Trophoblast cell (in vitro differentiated cells and primary cell): ENCODE data around the gene ZFC3H1.

Experiments
- DNase-seq, 2 donors: peaks; one replicate each; pipeline ENCODE4 v3.0.0-alpha.2; 2016
- H2AFZ ChIP-seq: 2 replicates; pipeline ENCODE4 v1.6.1; 2013; ENCODE audit warnings: low read length, moderate library complexity, mild to moderate bottlenecking; ENCODE audit not compliant: insufficient read depth, poor library complexity
- H2AK5ac ChIP-seq: 2 replicates; pipeline ENCODE4 v1.6.1; 2013; ENCODE audit warnings: mild to moderate bottlenecking, low read length
- H2BK120ac ChIP-seq: 2 replicates; pipeline ENCODE4 v1.6.1; 2013; ENCODE audit warnings: low read length, mild to moderate bottlenecking, moderate library complexity; ENCODE audit not compliant: insufficient read depth, poor library complexity
- H2BK12ac ChIP-seq: 2 replicates; pipeline ENCODE4 v1.6.1; 2013; ENCODE audit warnings: mild to moderate bottlenecking, low read length, moderate library complexity
- H2BK5ac ChIP-seq: 2 replicates; pipeline ENCODE4 v1.6.1; 2013; ENCODE audit warnings: low read length, low read depth, moderate library complexity, mild to moderate bottlenecking; ENCODE audit not compliant: poor library complexity
- H3K14ac ChIP-seq: 2 replicates; pipeline ENCODE4 v1.6.1; 2013; ENCODE audit warnings: mild to moderate bottlenecking, low read length
- H3K18ac ChIP-seq: 2 replicates; pipeline ENCODE4 v1.6.1; 2013; ENCODE audit warnings: mild to moderate bottlenecking, low read length
- H3K23ac ChIP-seq: 2 replicates; pipeline ENCODE4 v1.6.1; 2013; ENCODE audit warnings: low read length
- H3K27ac ChIP-seq: 2 replicates; pipeline ENCODE4 v1.5.1; 2013; ENCODE audit warnings: low read depth, mild to moderate bottlenecking, inconsistent platforms, low read length, moderate library complexity
- H3K27me3 ChIP-seq: 2 replicates; pipeline ENCODE4 v1.6.1; 2013; ENCODE audit warnings: inconsistent platforms, mild to moderate bottlenecking, low read length, moderate library complexity; ENCODE audit not compliant: insufficient read depth
- H3K36me3 ChIP-seq, 2 experiments: 1 replicate in 1 of 2; 2 replicates in 1 of 2; pipeline ENCODE4 v1.6.1; 2013; ENCODE audit warnings: low read length in 2 of 2, mild to moderate bottlenecking in 2 of 2, moderate library complexity in 1 of 2; ENCODE audit not compliant: insufficient read depth in 2 of 2, control insufficient read depth in 1 of 2
- H3K4ac ChIP-seq: 2 replicates; pipeline ENCODE4 v1.6.1; 2013; ENCODE audit warnings: low read depth, mild to moderate bottlenecking, low read length, moderate library complexity
- H3K4me1 ChIP-seq, 2 experiments: 1 replicate in 1 of 2; 2 replicates in 1 of 2; pipeline ENCODE4 v1.6.1; 2013; ENCODE audit warnings: low read length in 2 of 2, mild to moderate bottlenecking in 2 of 2, moderate library complexity in 1 of 2; ENCODE audit not compliant: insufficient read depth in 2 of 2, control insufficient read depth in 1 of 2
- H3K4me2 ChIP-seq: 2 replicates; pipeline ENCODE4 v1.6.1; 2013; ENCODE audit warnings: inconsistent platforms, mild to moderate bottlenecking, low read length, moderate library complexity
- H3K4me3 ChIP-seq: 2 replicates; pipeline ENCODE4 v1.5.1; 2013; ENCODE audit warnings: mild to moderate bottlenecking, low read depth, low read length, inconsistent platforms
- H3K79me1 ChIP-seq: one replicate; pipeline ENCODE4 v1.6.1; 2013; ENCODE audit warnings: low read length
- H3K79me2 ChIP-seq: 2 replicates; pipeline ENCODE4 v1.6.1; 2013; ENCODE audit warnings: low read length, mild to moderate bottlenecking; ENCODE audit not compliant: control insufficient read depth, insufficient read depth, poor library complexity
- H3K9ac ChIP-seq: 2 replicates; pipeline ENCODE4 v1.6.1; 2013; ENCODE audit warnings: mild to moderate bottlenecking, low read length
- H3K9me3 ChIP-seq: 2 replicates; pipeline ENCODE4 v1.6.1; 2013; ENCODE audit warnings: low read depth, mild to moderate bottlenecking, control low read depth, inconsistent platforms, low read length; ENCODE audit not compliant: insufficient read depth
- H4K12ac ChIP-seq: 2 replicates; pipeline ENCODE4 v1.6.1; 2013; ENCODE audit warnings: low read depth, mild to moderate bottlenecking, low read length, moderate library complexity
- H4K8ac ChIP-seq: 2 replicates; pipeline ENCODE4 v1.6.1; 2013; ENCODE audit warnings: low read depth, mild to moderate bottlenecking, low read length, moderate library complexity
- H4K91ac ChIP-seq: one replicate; pipeline ENCODE4 v1.6.1; 2013; ENCODE audit warnings: low read depth, mild to moderate bottlenecking, low read length, moderate library complexity
- WGBS: extraction: QIAGEN DNeasy Blood & Tissue Kit; methylation state at CpG from one replicate; pipeline ENCODE4 v1.1.7; 2013; ENCODE audit warnings: missing lambda C conversion rate; ENCODE audit not compliant: insufficient read length, insufficient coverage; ENCODE audit errors: extremely low coverage; 5-methylcytosine and 5-hydroxymethylcytosine counted together

Gene ZFC3H1

DNA sequence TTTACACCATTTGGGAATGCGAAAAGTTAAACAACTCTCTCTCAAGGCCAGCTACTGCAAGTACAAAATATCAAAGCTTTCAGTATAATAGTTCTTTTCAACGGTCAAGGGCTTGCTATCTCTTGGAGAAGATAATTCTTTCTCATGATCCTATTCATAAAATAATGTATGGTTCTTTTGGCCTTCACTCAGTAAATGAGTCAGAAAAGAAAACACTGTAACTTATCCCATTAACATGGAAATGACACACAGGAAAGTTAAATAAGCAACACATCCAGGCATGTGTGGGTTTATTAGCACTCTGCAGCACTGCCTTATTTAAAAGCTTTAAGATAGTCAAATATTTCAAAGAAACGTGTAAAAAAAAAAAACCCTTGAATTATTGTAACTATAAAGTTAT, 36.9 kb downstream of the ZFC3H1 start:
- no peak overlapping the region for H3K4me3 ChIP-seq
- no peaks in the 10 kb centered on the region for H3K79me1 ChIP-seq
- H3K4ac ChIP-seq: no peak overlapping the region
- H3K9me3 ChIP-seq: no peaks in the 10 kb centered on the region
- no peak overlapping the region for H4K12ac ChIP-seq
- H3K79me2 ChIP-seq: no peaks in the 10 kb centered on the region
- no peak overlapping the region for H3K27ac ChIP-seq
- no peak overlapping the region for H4K91ac ChIP-seq
- H2AFZ ChIP-seq: no peak overlapping the region
- no peak overlapping the region for H2BK5ac ChIP-seq
- no CpG with 5 or more reads among the region's 3 CpGs for WGBS
- no peak overlapping the region for H3K23ac ChIP-seq
- H3K27me3 ChIP-seq: no peaks in the 10 kb centered on the region
- no peak overlapping the region for H3K9ac ChIP-seq
- no peak overlapping the region for H2BK12ac ChIP-seq
- H3K4me2 ChIP-seq: no peak overlapping the region
- H2BK120ac ChIP-seq: no peak overlapping the region
- H3K36me3 ChIP-seq: peaks cover 15 to 22% of the 10 kb centered on the region in 2 experiments
- no peak overlapping the region for H4K8ac ChIP-seq
- H2AK5ac ChIP-seq: no peak overlapping the region
- DNase-seq: no peak
- H3K18ac ChIP-seq: no peak overlapping the region
- no peak overlapping the region for H3K14ac ChIP-seq
- H3K4me1 ChIP-seq: no peaks in the 10 kb centered on the region

GRCh38 chr12:71626098-71626497, 37.5 kb downstream of the ZFC3H1 start:
- H2BK5ac ChIP-seq: no peak overlapping the region
- H2AK5ac ChIP-seq: no peak overlapping the region
- H2BK120ac ChIP-seq: no peak overlapping the region
- H3K27me3 ChIP-seq: no peaks in the 10 kb centered on the region
- WGBS: no CpG with 5 or more reads among the region's 5 CpGs
- H3K9me3 ChIP-seq: no peaks in the 10 kb centered on the region
- no peak overlapping the region for H3K23ac ChIP-seq
- H3K79me2 ChIP-seq: no peaks in the 10 kb centered on the region
- no peaks in the 10 kb centered on the region for H3K4me1 ChIP-seq
- no peak overlapping the region for H3K18ac ChIP-seq
- no peak overlapping the region for H3K27ac ChIP-seq
- H4K91ac ChIP-seq: no peak overlapping the region
- H2AFZ ChIP-seq: no peak overlapping the region
- no peak overlapping the region for H3K4ac ChIP-seq
- H4K8ac ChIP-seq: no peak overlapping the region
- no peak for DNase-seq
- no peak overlapping the region for H3K4me2 ChIP-seq
- H4K12ac ChIP-seq: no peak overlapping the region
- H3K36me3 ChIP-seq: peaks cover 18 to 26% of the 10 kb centered on the region in 2 experiments
- H3K4me3 ChIP-seq: no peak overlapping the region
- H3K14ac ChIP-seq: no peak overlapping the region
- no peaks in the 10 kb centered on the region for H3K79me1 ChIP-seq
- H3K9ac ChIP-seq: no peak overlapping the region
- no peak overlapping the region for H2BK12ac ChIP-seq

DNA sequence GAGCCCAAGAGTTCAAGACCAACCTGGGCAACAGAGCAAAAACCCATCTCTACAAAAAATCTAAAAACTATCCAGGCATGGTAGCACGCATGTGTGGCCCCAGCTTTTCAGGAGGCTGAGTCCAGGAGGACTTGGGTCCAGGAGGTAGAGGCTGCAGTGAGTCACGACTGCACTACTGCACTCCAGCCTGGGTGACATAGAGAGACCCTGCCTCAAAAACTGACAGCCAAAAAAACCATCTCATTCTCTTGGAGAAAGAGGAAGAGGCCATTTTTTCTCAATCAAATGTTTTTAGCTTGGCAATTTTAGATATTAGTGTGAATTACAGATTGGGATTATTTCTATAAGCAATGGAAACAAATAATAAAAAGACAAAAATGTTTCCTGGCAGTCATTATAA, 38.2 kb downstream of the ZFC3H1 start:
- Histone ChIP-seq H3K36me3 (peaks cover 18 to 29% of the 10 kb centered on the region in 2 experiments), H3K14ac (no peak overlapping the region), H2BK12ac (no peak overlapping the region), H3K9ac (no peak overlapping the region), H4K8ac (no peak overlapping the region), H3K79me1 (no peaks in the 10 kb centered on the region), H2AK5ac (no peak overlapping the region), H3K4me2 (no peak overlapping the region), H3K18ac (no peak overlapping the region), H3K27me3 (no peaks in the 10 kb centered on the region), H3K4me3 (no peak overlapping the region), H3K4ac (no peak overlapping the region), H2BK120ac (no peak overlapping the region), H2AFZ (no peak overlapping the region), H3K23ac (no peak overlapping the region), H2BK5ac (peak overlapping the region; percentile 40), H4K12ac (no peak overlapping the region), H4K91ac (no peak overlapping the region), H3K4me1 (no peaks in the 10 kb centered on the region), H3K9me3 (no peaks in the 10 kb centered on the region), H3K79me2 (no peaks in the 10 kb centered on the region), H3K27ac (no peak overlapping the region)
- no peak for DNase-seq
- no CpG with 5 or more reads among the region's 2 CpGs for WGBS

- Histone ChIP-seq H3K27ac (no peak overlapping the region), H2BK5ac (no peak overlapping the region), H3K4me2 (no peak overlapping the region), H3K9ac (no peak overlapping the region), H4K8ac (no peak overlapping the region), H3K14ac (no peak overlapping the region), H3K36me3 (peaks cover 18 to 28% of the 10 kb centered on the region in 2 experiments), H3K79me2 (no peaks in the 10 kb centered on the region), H3K23ac (no peak overlapping the region), H4K12ac (no peak overlapping the region), H3K27me3 (no peaks in the 10 kb centered on the region), H2BK12ac (no peak overlapping the region), H3K4me3 (no peak overlapping the region), H3K4ac (no peak overlapping the region), H2AK5ac (no peak overlapping the region), H3K18ac (no peak overlapping the region), H3K9me3 (no peaks in the 10 kb centered on the region), H2BK120ac (no peak overlapping the region), H3K4me1 (no peaks in the 10 kb centered on the region), H3K79me1 (no peaks in the 10 kb centered on the region), H2AFZ (no peak overlapping the region), H4K91ac (no peak overlapping the region)
- WGBS: no CpG with 5 or more reads among the region's 1 CpG
- no peak for DNase-seq
Observed at GRCh38 chr12:71621938-71622337, 41.7 kb downstream of the ZFC3H1 start.
